Caco-2 (cell line): ENCODE results near the gene CNDP2. TPM values are rescaled to one million over a fixed set of nuclear protein-coding genes. Genes with fewer than 3 reads are reported as not detected.

Source experiments
- BruUV-seq: library from RNA; stranded (reverse); fragments of 400-500 nt; replicated peaks from 2 replicates; lab custom pipeline; 2021; lab: Mats Ljungman, UMichigan
- CTCF ChIA-PET: fragments of 300-600 bp; sonication (Branson Sonifier 250); formaldehyde crosslinking; loops from one replicate; lab custom pipeline; 2022; ENCODE audit warnings: antibody characterized with exemption; lab: Charles Lee
- POLR2A ChIA-PET: fragments of 300-600 bp; sonication (Branson Sonifier 250); formaldehyde crosslinking; loops from one replicate; lab custom pipeline; 2022; ENCODE audit warnings: antibody characterized with exemption; lab: Charles Lee
- DNase-seq, 2 experiments: peaks; one replicate each; pipeline versions ENCODE4 v3.0.0 to v3.0.0-alpha.2; 2020 to 2022
- H3K27me3 ChIP-seq: replicated peaks from 2 replicates; pipeline ENCODE4 v1.6.0; 2011; ENCODE audit warnings: low read length; ENCODE audit not compliant: control insufficient read depth, insufficient read depth
- H3K36me3 ChIP-seq: 2 replicates; pipeline ENCODE4 v1.5.1; 2011; ENCODE audit warnings: low read length; ENCODE audit not compliant: control insufficient read depth, insufficient read depth
- H3K4me1 ChIP-seq: fragments of 250-450 bp; sonication (Bioruptor Pico); 2 replicates; pipeline ENCODE4 v1.5.1; 2020; ENCODE audit warnings: mild to moderate bottlenecking
- H3K4me3 ChIP-seq: 2 replicates; pipeline ENCODE4 v1.5.1; 2011; ENCODE audit warnings: low read depth, mild to moderate bottlenecking, control low read depth, low read length
- H3K9me3 ChIP-seq: fragments of 250-450 bp; sonication (Bioruptor Pico); 2 replicates; pipeline ENCODE4 v1.5.1; 2020; ENCODE audit warnings: mild to moderate bottlenecking, moderate library complexity
- H3K27ac Mint-ChIP-seq: one replicate; pipeline ENCODE4 v1.8.0; 2022; ENCODE audit warnings: mixed read lengths; ENCODE audit not compliant: unreplicated experiment
- H3K27me3 Mint-ChIP-seq: one replicate; pipeline ENCODE4 v1.8.0; 2022; ENCODE audit warnings: mixed read lengths; ENCODE audit not compliant: insufficient read depth, unreplicated experiment
- H3K36me3 Mint-ChIP-seq: one replicate; pipeline ENCODE4 v1.8.0; 2022; ENCODE audit warnings: mild to moderate bottlenecking, mixed read lengths; ENCODE audit not compliant: insufficient read depth, unreplicated experiment
- H3K4me1 Mint-ChIP-seq: one replicate; pipeline ENCODE4 v1.8.0; 2022; ENCODE audit warnings: low read depth, mixed read lengths; ENCODE audit not compliant: unreplicated experiment
- H3K4me3 Mint-ChIP-seq: one replicate; pipeline ENCODE4 v1.8.0; 2022; ENCODE audit warnings: mild to moderate bottlenecking, moderate library complexity, mixed read lengths; ENCODE audit not compliant: unreplicated experiment
- H3K9me3 Mint-ChIP-seq: one replicate; pipeline ENCODE4 v1.8.0; 2022; ENCODE audit warnings: mixed read lengths; ENCODE audit not compliant: unreplicated experiment
- CTCF ChIP-seq, 2 experiments: fragments of 200-600 bp in 1 of 2; IDR thresholded peaks; 1 replicate in 1 of 2; 2 replicates in 1 of 2; pipeline versions ENCODE4 v1.5.1 to v1.8.0; 2011 to 2022; ENCODE audit warnings: antibody characterized with exemption in 1 of 2, control low read depth in 1 of 2, inconsistent platforms in 1 of 2, low read depth in 1 of 2, low read length in 1 of 2, mild to moderate bottlenecking in 1 of 2, moderate library complexity in 1 of 2; ENCODE audit not compliant: insufficient read depth in 1 of 2, severe bottlenecking in 1 of 2, unreplicated experiment in 1 of 2
- intact Hi-C: fragments of 100-400 bp; cut with micrococcal nuclease; formaldehyde crosslinking; loops from one replicate; pipeline ENCODE4 v1.10.0; 2022; ENCODE audit not compliant: unreplicated experiment
- total RNA-seq: library from RNA; stranded (reverse); gene quantifications from 2 replicates; pipeline ENCODE4 v1.2.3, GENCODE V29; 2022

The CNDP2 gene
- total RNA-seq, 1 experiment from 2014 or later: 113 TPM

- H3K4me3 Mint-ChIP-seq: peak overlapping the region; percentile 58
- peak overlapping the region; percentile 67 for H3K27ac Mint-ChIP-seq
- CTCF ChIA-PET: no interaction called here
- Histone ChIP-seq H3K27me3 (no peaks in the 10 kb centered on the region), H3K4me1 (no peaks in the 10 kb centered on the region), H3K4me3 (no peak overlapping the region), H3K9me3 (no peaks in the 10 kb centered on the region), H3K36me3 (no peaks in the 10 kb centered on the region; the same call in 1 of the 2 replicates)
- DNase-seq: no peak
- TF ChIP-seq CTCF (IDR thresholded peaks at IDR 0.05; ENCODE audit: insufficient read depth in 1 of 2, low read depth in 1 of 2, low read length in 1 of 2, severe bottlenecking in 1 of 2, unreplicated experiment in 1 of 2): no peak
- no TSS peak for BruUV-seq
- peaks cover 30% of the 10 kb centered on the region for H3K36me3 Mint-ChIP-seq
- POLR2A ChIA-PET: no interaction called here
- no peaks in the 10 kb centered on the region for H3K9me3 Mint-ChIP-seq
- H3K4me1 Mint-ChIP-seq: peaks cover 6% of the 10 kb centered on the region
- intact Hi-C loops: no loop called here
- H3K27me3 Mint-ChIP-seq: no peaks in the 10 kb centered on the region
Observed at GRCh38 chr18:74501386-74501785, 5.2 kb downstream of the CNDP2 start.

- H3K27me3 ChIP-seq: no peaks in the 10 kb centered on the region
- CTCF ChIA-PET: no interaction called here
- H3K36me3 ChIP-seq: no peaks in the 10 kb centered on the region; the same call in 1 of the 2 replicates
- peaks cover 4% of the 10 kb centered on the region for H3K4me1 ChIP-seq
- H3K9me3 ChIP-seq: no peaks in the 10 kb centered on the region
- no peak for DNase-seq
- intact Hi-C loops: no loop called here
- H3K4me3 Mint-ChIP-seq: no peak overlapping the region
- peaks cover 14% of the 10 kb centered on the region for H3K4me1 Mint-ChIP-seq
- TF ChIP-seq CTCF (IDR thresholded peaks at IDR 0.05; ENCODE audit: insufficient read depth in 1 of 2, low read depth in 1 of 2, low read length in 1 of 2, severe bottlenecking in 1 of 2, unreplicated experiment in 1 of 2): no peak
- H3K9me3 Mint-ChIP-seq: no peaks in the 10 kb centered on the region
- H3K27me3 Mint-ChIP-seq: no peaks in the 10 kb centered on the region
- no peak overlapping the region for H3K27ac Mint-ChIP-seq
- POLR2A ChIA-PET: no interaction called here
- no peak overlapping the region for H3K4me3 ChIP-seq
- no TSS peak for BruUV-seq
- H3K36me3 Mint-ChIP-seq: peaks cover 44% of the 10 kb centered on the region
Observed at GRCh38 chr18:74503137-74503536, 7.0 kb downstream of the CNDP2 start.

GRCh38 chr18:74505776-74506175, 9.6 kb downstream of the CNDP2 start:
- H3K27me3 ChIP-seq: no peaks in the 10 kb centered on the region
- no peaks in the 10 kb centered on the region for H3K27me3 Mint-ChIP-seq
- H3K27ac Mint-ChIP-seq: no peak overlapping the region
- ChIA-PET POLR2A (no interaction called here), CTCF (no interaction called here)
- H3K4me3 Mint-ChIP-seq: no peak overlapping the region
- intact Hi-C loops: no loop called here
- H3K36me3 ChIP-seq: no peaks in the 10 kb centered on the region; the same call in 1 of the 2 replicates
- no peak for TF ChIP-seq CTCF (IDR thresholded peaks at IDR 0.05; ENCODE audit: insufficient read depth in 1 of 2, low read depth in 1 of 2, low read length in 1 of 2, severe bottlenecking in 1 of 2, unreplicated experiment in 1 of 2)
- H3K4me3 ChIP-seq: no peak overlapping the region
- no peaks in the 10 kb centered on the region for H3K9me3 Mint-ChIP-seq
- H3K4me1 Mint-ChIP-seq: peaks cover 14% of the 10 kb centered on the region
- BruUV-seq: no TSS peak
- peaks cover 44% of the 10 kb centered on the region for H3K36me3 Mint-ChIP-seq
- H3K9me3 ChIP-seq: no peaks in the 10 kb centered on the region
- H3K4me1 ChIP-seq: peaks cover 17% of the 10 kb centered on the region
- no peak for DNase-seq
